A549 (cell line): ENCODE results near the gene LARGE1. TPM values are rescaled to one million over a fixed set of nuclear protein-coding genes. Genes with fewer than 3 reads are reported as not detected.

Experiments used
- ATAC-seq, 2 experiments: fragments of 200-7000 bp in 1 of 2; fragments of >200 bp in 1 of 2; cut with Nextera tagmentation in 1 of 2; cut with Tn5 transposase in 1 of 2; 3 replicates each; pipeline versions ENCODE4 v1.8.0 to v1.9.1; 2018 to 2020; ENCODE audit warnings: mild to moderate bottlenecking in 1 of 2, moderate library complexity in 1 of 2
- CTCF ChIA-PET: fragments of 300-600 bp; sonication (Branson Sonifier 250); formaldehyde crosslinking; extraction: SDS; loops from one replicate; lab custom pipeline; 2021; ENCODE audit warnings: antibody characterized with exemption, inconsistent platforms; lab: Yijun Ruan, JAX
- POLR2A ChIA-PET: fragments of 350-600 bp; formaldehyde crosslinking; extraction: SDS; loops from one replicate; lab custom pipeline; 2021; ENCODE audit warnings: antibody characterized with exemption, inconsistent platforms; lab: Yijun Ruan, JAX
- DNase-seq, 2 experiments: peaks; one replicate each; pipeline versions ENCODE4 v3.0.0 to v3.0.0-alpha.2; 2011 to 2016; ENCODE audit warnings: low read depth in 1 of 2, low spot score in 1 of 2
- FAIRE-seq: peaks from 2 replicates; lab custom pipeline; 2011; peaks lifted over from hg19 to GRCh38; lab: Jason Lieb, UNC
- H3K27ac ChIP-seq, 2 experiments: fragments of >200 bp; sonication (Bioruptor Twin); formaldehyde crosslinking; 3 replicates each; pipeline ENCODE4 v1.5.1; 2016 to 2017
- H3K4me1 ChIP-seq: fragments of >200 bp; sonication (Bioruptor Twin); formaldehyde crosslinking; 3 replicates; pipeline ENCODE4 v1.6.1; 2016
- H3K4me2 ChIP-seq: fragments of >200 bp; sonication (Bioruptor Twin); formaldehyde crosslinking; 3 replicates; pipeline ENCODE4 v1.6.1; 2016
- H3K4me3 ChIP-seq: fragments of >200 bp; sonication (Bioruptor Twin); formaldehyde crosslinking; 3 replicates; pipeline ENCODE4 v1.5.1; 2016
- H3K9me3 ChIP-seq: fragments of >200 bp; sonication (Bioruptor Twin); formaldehyde crosslinking; 3 replicates; pipeline ENCODE4 v1.6.1; 2016
- ATOH8 ChIP-seq: fragments of 250-450 bp; sonication (Bioruptor Pico); IDR thresholded peaks from 2 replicates; pipeline ENCODE4 v1.5.0; 2020; ENCODE audit warnings: low read depth, mild to moderate bottlenecking, moderate library complexity
- BCL3 ChIP-seq: fragments of >200 bp; sonication (Bioruptor Twin); formaldehyde crosslinking; IDR thresholded peaks from 3 replicates; pipeline ENCODE4 v1.6.1; 2016
- CEBPB ChIP-seq, 2 experiments: fragments of >200 bp in 1 of 2; sonication (Bioruptor Twin) in 1 of 2; formaldehyde crosslinking in 1 of 2; IDR thresholded peaks; 2 replicates each; pipeline ENCODE4 v1.6.1; 2012 to 2016
- CHD2 ChIP-seq: fragments of 150-350 bp; IDR thresholded peaks from 2 replicates; pipeline ENCODE4 v1.6.1; 2014; ENCODE audit warnings: low read length; ENCODE audit not compliant: partially characterized antibody
- CHD4 ChIP-seq: fragments of 200-600 bp; sonication (generic); IDR thresholded peaks from 2 replicates; pipeline ENCODE4 v1.6.1; 2016; ENCODE audit warnings: antibody characterized with exemption, mild to moderate bottlenecking, borderline replicate concordance
- E2F6 ChIP-seq: IDR thresholded peaks from 2 replicates; pipeline ENCODE4 v1.6.1; 2012; ENCODE audit warnings: low read depth, borderline replicate concordance
- EHF ChIP-seq: fragments of 250-450 bp; sonication (Bioruptor Pico); IDR thresholded peaks from 2 replicates; pipeline ENCODE4 v1.5.0; 2020; ENCODE audit warnings: mild to moderate bottlenecking
- ELK1 ChIP-seq: fragments of 150-350 bp; IDR thresholded peaks from 2 replicates; pipeline ENCODE4 v1.6.1; 2014; ENCODE audit warnings: low read depth, mild to moderate bottlenecking, low read length
- EP300 ChIP-seq, 2 experiments: fragments of >200 bp; sonication (Bioruptor Twin); formaldehyde crosslinking; IDR thresholded peaks; 2 replicates in 1 of 2; 3 replicates in 1 of 2; pipeline ENCODE4 v1.6.1; 2016 to 2017
- ESRRA ChIP-seq: fragments of 150-350 bp; IDR thresholded peaks from 2 replicates; pipeline ENCODE4 v1.6.1; 2014; ENCODE audit warnings: mild to moderate bottlenecking, low read length, borderline replicate concordance
- FOSB ChIP-seq: fragments of 250-450 bp; sonication (Bioruptor Pico); IDR thresholded peaks from 2 replicates; pipeline ENCODE4 v1.5.0; 2020; ENCODE audit warnings: mild to moderate bottlenecking, moderate library complexity
- HDAC2 ChIP-seq: fragments of 200-600 bp; sonication (generic); IDR thresholded peaks from 2 replicates; pipeline ENCODE4 v1.6.1; 2016
- HEYL ChIP-seq: fragments of 250-450 bp; sonication (Bioruptor Pico); IDR thresholded peaks from 2 replicates; pipeline ENCODE4 v1.8.0; 2021; ENCODE audit warnings: mild to moderate bottlenecking, moderate library complexity
- JUNB ChIP-seq: fragments of >200 bp; sonication (Bioruptor Twin); formaldehyde crosslinking; IDR thresholded peaks from 2 replicates; pipeline ENCODE4 v1.6.1; 2016
- MAFK ChIP-seq: fragments of 450-650 bp; IDR thresholded peaks from 2 replicates; pipeline ENCODE4 v1.6.1; 2014; ENCODE audit not compliant: partially characterized antibody
- NR3C1 ChIP-seq: fragments of >200 bp; sonication (Bioruptor Twin); formaldehyde crosslinking; IDR thresholded peaks from 3 replicates; pipeline ENCODE4 v1.6.1; 2017
- RCOR1 ChIP-seq: fragments of 150-350 bp; IDR thresholded peaks from 2 replicates; pipeline ENCODE4 v1.6.1; 2014; ENCODE audit warnings: antibody characterized with exemption, low read length, low read depth
- RFX5 ChIP-seq: fragments of 450-650 bp; IDR thresholded peaks from 2 replicates; pipeline ENCODE4 v1.7.1; 2014; ENCODE audit warnings: antibody characterized with exemption, mild to moderate bottlenecking, moderate library complexity
- RNF2 ChIP-seq: fragments of 200-600 bp; sonication (generic); IDR thresholded peaks from 2 replicates; pipeline ENCODE4 v1.6.1; 2016; ENCODE audit warnings: low read depth, mild to moderate bottlenecking, antibody characterized with exemption, moderate library complexity, borderline replicate concordance
- TFCP2L1 ChIP-seq: fragments of 250-450 bp; sonication (Bioruptor Pico); IDR thresholded peaks from 2 replicates; pipeline ENCODE4 v1.5.0; 2021; ENCODE audit warnings: mild to moderate bottlenecking
- ZFP36 ChIP-seq: fragments of 450-650 bp; IDR thresholded peaks from 2 replicates; pipeline ENCODE4 v1.6.1; 2014; ENCODE audit warnings: borderline replicate concordance; ENCODE audit not compliant: partially characterized antibody
- WGBS: methylation state at CpG from one replicate; pipeline ENCODE4 v1.1.6; 2017; ENCODE audit errors: missing lambda C conversion rate; 5-methylcytosine and 5-hydroxymethylcytosine counted together
- polyA plus RNA-seq, 4 experiments: library from polyadenylated mRNA; depleted of rRNA in 3 of 4; stranded (reverse); fragments of >200 nt; fragmentation: RNase III in 1 of 4; extraction: RNeasy Plus Mini Kit Qiagen cat#74134 plus additional on column Dnase treatment in 1 of 4; gene quantifications; 2 replicates in 3 of 4; 3 replicates in 1 of 4; pipeline ENCODE4 v1.2.3, GENCODE V29; 2011 to 2017

Gene LARGE1
- polyA plus RNA-seq, 2 of the 4 experiments (the other 2 are of a cell fraction): 2.7 to 5.8 TPM

- FAIRE-seq (no peak), DNase-seq (no peak), ATAC-seq (no peak)
- no peak overlapping the region for H3K27ac ChIP-seq
- no peak overlapping the region for H3K4me3 ChIP-seq
- CTCF ChIA-PET: interaction anchor here (1.2 kb wide), 2 partner anchors 11 to 290 kb away, joined by 3 to 5 read pairs; no protein-coding TSS in a partner anchor
- H3K4me1 ChIP-seq: no peaks in the 10 kb centered on the region
- POLR2A ChIA-PET: no interaction called here
- H3K4me2 ChIP-seq: no peak overlapping the region
- H3K9me3 ChIP-seq: no peaks in the 10 kb centered on the region
- no peak for TF ChIP-seq HEYL (CRISPR knock-in tag)
- TF ChIP-seq ZFP36: no peak
- no peak for TF ChIP-seq ESRRA
- no peak for TF ChIP-seq ELK1
- TF ChIP-seq EP300 (IDR thresholded peaks at IDR 0.05): no peak
Measured at GRCh38 chr22:33591946-33592345, 328.3 kb downstream of the LARGE1 start.

- POLR2A ChIA-PET: no interaction called here
- no peak overlapping the region for H3K27ac ChIP-seq
- H3K9me3 ChIP-seq: no peaks in the 10 kb centered on the region
- FAIRE-seq: no peak
- no peak for ATAC-seq
- no peak overlapping the region for H3K4me2 ChIP-seq
- no peaks in the 10 kb centered on the region for H3K4me1 ChIP-seq
- CTCF ChIA-PET: no interaction called here
- DNase-seq: no peak
- H3K4me3 ChIP-seq: no peak overlapping the region
- TF ChIP-seq TFCP2L1: no peak
Measured at GRCh38 chr22:33589297-33589696, 331.0 kb downstream of the LARGE1 start.

GRCh38 chr22:33588860-33589259, 331.4 kb downstream of the LARGE1 start:
- CTCF ChIA-PET: no interaction called here

GRCh38 chr22:33584152-33584551, 336.1 kb downstream of the LARGE1 start:
- POLR2A ChIA-PET: no interaction called here

More at GRCh38 chr22:33588860-33589259, 331.4 kb downstream of the LARGE1 start:
- H3K4me2 ChIP-seq: no peak overlapping the region
- POLR2A ChIA-PET: no interaction called here
- no peaks in the 10 kb centered on the region for H3K4me1 ChIP-seq
- FAIRE-seq (no peak), DNase-seq (no peak), ATAC-seq (no peak)
- H3K27ac ChIP-seq: no peak overlapping the region
- no peaks in the 10 kb centered on the region for H3K9me3 ChIP-seq
- 85% methylated on average over 2 of the region's 2 CpGs for WGBS
- no peak for TF ChIP-seq CEBPB (IDR thresholded peaks at IDR 0.05)
- TF ChIP-seq ESRRA: no peak
- no peak for TF ChIP-seq RFX5
- no peak for TF ChIP-seq E2F6
- no peak for TF ChIP-seq ATOH8 (CRISPR knock-in tag)
- no peak for TF ChIP-seq MAFK
- no peak for TF ChIP-seq RCOR1
- TF ChIP-seq HDAC2: no peak
- TF ChIP-seq EHF (CRISPR knock-in tag): no peak
- no peak for TF ChIP-seq TFCP2L1
- TF ChIP-seq RNF2: no peak
- TF ChIP-seq NR3C1: no peak
- TF ChIP-seq FOSB (CRISPR knock-in tag): no peak
- no peak for TF ChIP-seq CHD2
- no peak for TF ChIP-seq CHD4
- H3K4me3 ChIP-seq: no peak overlapping the region

More at GRCh38 chr22:33584152-33584551, 336.1 kb downstream of the LARGE1 start:
- no peak overlapping the region for H3K4me3 ChIP-seq
- 62% methylated on average over 5 of the region's 5 CpGs for WGBS
- no peak for FAIRE-seq
- TF ChIP-seq JUNB (no peak), ELK1 (no peak), BCL3 (no peak)
- TF ChIP-seq, all 56 proteins: peak for 0
- DNase-seq: no peak
- ATAC-seq: no peak
- Histone ChIP-seq H3K4me2 (no peak overlapping the region), H3K27ac (no peak overlapping the region), H3K9me3 (no peaks in the 10 kb centered on the region), H3K4me1 (peaks cover 2% of the 10 kb centered on the region)
- CTCF ChIA-PET: interaction anchor here (2.1 to 3.4 kb wide), 2 partner anchors 65 to 282 kb away, joined by 9 to 19 read pairs; no protein-coding TSS in a partner anchor
